ENCODE results near the gene ALCAM. TPM values are rescaled to one million over a fixed set of nuclear protein-coding genes. Genes with fewer than 3 reads are reported as not detected.

Gene ALCAM
- total RNA-seq, 2 donors from 2014 or later = 20.3 to 21.4 TPM

- intact Hi-C loops (cut with DNase I, micrococcal nuclease) = no loop called here
- DNase-seq = no peak
- no peak for ATAC-seq
Observed at GRCh38 chr3:105459566-105460290, 93.0 kb downstream of the ALCAM start.

DNA sequence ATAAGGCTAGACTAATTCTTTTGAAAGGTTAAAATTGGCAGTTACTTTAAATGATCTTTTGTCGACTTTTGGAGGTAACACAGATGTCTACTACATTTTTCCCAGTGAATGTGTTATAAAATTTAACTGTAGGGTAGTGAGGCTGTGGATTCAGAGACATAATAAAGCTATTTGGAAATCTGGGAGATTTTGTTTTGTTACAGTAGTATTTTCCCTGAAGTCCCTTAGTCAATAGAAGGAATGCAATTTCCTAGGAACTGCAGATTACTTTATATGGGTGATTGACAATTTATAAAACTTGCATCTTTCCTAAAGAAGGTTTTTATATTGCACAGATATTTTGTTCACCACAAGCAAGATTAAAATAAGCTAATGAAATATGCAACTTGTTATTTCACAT is 96.9 kb downstream of the ALCAM start:
- ATAC-seq = no peak
- intact Hi-C loops (cut with DNase I, micrococcal nuclease) = no loop called here

DNA sequence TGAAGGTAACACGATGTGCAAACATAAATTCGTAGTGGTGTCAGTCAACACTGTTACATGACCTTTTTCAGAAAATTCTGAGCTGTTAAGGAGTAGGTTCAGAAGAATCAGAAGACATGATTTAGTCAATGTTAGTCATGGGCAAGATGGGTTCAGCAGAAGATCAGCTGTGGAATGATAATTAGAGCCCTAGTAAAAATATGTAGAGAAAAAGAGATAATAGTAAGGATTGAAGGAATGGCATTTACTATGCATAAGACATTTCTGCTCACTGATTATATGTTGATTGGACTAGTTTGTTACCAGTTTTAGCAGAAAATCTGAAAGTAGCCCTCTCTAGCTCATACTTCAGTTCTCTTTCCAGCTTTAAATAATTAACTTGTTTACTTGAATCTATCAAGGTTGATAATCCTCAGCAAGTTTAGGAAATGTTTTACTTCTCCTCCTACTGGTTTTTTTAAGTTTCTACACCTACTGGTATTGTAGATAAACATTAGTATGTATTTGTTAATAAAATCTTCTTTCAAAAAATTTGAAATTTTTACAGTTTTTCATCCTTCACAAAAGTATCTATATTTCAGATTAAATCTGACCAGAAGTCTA is 98.6 kb downstream of the ALCAM start:
- intact Hi-C loops (cut with DNase I, micrococcal nuclease) = no loop called here
- no peak for DNase-seq
- no peak for ATAC-seq

More for the DNA sequence above, 96.9 kb downstream of the ALCAM start:
- DNase-seq = no peak

- ATAC-seq (no peak), DNase-seq (no peak)
- intact Hi-C loops (cut with DNase I, micrococcal nuclease) = no loop called here
Observed at GRCh38 chr3:105466072-105466471, 99.4 kb downstream of the ALCAM start.

DNA sequence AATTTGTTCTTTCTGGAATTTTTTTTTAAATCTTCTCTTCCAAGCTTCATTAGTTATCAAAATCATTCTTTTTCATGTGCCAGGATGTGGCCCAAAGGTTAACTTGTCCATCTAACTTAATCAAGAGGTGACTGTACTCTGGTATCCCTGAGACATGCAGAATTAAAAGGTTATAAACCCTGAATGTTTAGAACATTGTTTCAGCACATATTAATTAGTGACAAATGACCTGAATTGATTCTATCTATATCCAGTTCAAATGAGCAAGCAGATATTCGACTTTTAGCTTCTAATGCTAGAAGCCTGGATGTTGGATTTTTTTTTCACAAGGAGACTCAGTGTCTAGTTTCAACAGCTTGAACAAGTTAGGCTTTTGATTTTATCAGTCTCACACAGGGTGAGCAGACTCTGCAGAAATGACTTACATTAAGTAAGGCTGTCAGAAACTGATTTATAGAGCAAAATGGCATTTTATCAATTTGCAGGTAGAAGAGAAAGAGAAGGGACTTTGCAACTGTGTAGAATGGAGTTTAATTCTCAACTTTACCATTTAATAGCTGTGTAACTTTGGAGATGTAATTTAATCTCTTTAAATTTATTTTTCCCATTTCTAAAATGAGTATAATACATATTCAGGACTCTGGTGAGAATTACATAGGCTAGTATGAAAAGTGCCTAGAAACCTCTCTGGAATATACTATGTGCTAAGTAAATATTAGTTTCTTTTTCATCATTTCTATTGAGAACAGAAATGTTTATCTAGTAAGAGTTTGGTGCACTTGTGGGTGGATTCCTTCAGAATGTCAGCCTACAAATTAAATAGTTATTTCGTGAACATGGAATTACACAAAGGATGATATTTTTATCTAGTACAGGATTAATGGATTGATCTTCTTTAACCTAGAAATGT is 100.0 kb downstream of the ALCAM start:
- ATAC-seq (no peak), DNase-seq (no peak)
- intact Hi-C loops (cut with DNase I, micrococcal nuclease) = no loop called here

DNA sequence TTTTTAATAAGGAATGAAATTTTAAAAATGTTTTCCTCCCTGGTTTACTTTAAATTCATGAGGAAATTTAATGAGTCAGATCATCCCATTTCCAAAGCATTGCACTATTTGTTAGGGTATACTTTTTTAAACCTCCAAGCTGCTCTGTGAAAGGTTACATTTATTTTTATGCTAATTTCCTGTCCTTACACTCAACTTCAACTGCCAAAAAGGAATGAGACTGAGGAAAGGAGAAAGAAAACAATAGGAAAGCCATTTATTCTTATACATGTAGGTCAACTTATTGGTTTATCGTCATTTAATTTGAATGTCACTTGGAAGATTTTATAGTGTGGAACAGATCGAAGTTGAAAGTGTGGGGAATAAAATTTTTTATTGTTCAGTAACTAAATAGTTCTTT is 104.1 kb downstream of the ALCAM start:
- intact Hi-C loops (cut with DNase I, micrococcal nuclease) = no loop called here
- ATAC-seq = no peak

DNA sequence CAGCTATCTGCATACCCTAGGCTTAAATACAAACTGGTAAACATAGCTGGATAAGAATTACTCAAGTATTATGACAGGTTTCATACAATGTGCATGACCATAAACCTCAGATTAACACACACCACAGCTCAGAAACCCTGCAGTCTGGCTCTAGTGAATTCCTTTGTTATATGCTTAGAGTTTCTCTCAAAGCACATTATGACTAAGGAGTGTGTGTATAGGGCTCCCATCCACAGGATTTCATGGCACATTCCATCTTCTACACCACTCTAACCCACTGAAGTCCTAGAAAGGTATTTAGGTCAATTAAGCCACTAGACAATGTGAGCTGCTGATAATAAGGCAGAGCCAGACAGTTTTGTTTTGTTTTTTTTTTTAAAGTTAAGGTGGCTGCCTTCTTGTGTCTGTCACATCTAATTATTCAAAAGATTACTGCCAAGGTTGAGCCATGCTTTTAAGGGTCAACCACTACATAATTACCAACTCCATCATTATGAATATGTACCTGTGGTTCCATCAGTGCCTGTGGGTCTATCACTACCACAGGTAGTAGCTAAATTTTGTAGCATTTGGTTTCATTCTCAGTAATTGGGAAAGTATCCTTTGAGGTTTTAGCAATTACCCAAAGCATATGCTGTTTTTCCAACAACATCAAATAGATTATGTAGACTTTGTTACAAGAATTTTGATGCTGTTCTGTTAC is 107.0 kb downstream of the ALCAM start:
- intact Hi-C loops (cut with DNase I, micrococcal nuclease) = no loop called here
- ATAC-seq = no peak
- DNase-seq = no peak

More for the DNA sequence above, 104.1 kb downstream of the ALCAM start:
- DNase-seq = no peak

GRCh38 chr3:105480768-105481167 is 114.1 kb downstream of the ALCAM start:
- no peak for ATAC-seq
- intact Hi-C loops (cut with DNase I, micrococcal nuclease) = no loop called here
- no peak for DNase-seq

- no peak for DNase-seq
- ATAC-seq = no peak
- intact Hi-C loops (cut with DNase I, micrococcal nuclease) = no loop called here
Observed at GRCh38 chr3:105483476-105483875, 116.8 kb downstream of the ALCAM start.

DNA sequence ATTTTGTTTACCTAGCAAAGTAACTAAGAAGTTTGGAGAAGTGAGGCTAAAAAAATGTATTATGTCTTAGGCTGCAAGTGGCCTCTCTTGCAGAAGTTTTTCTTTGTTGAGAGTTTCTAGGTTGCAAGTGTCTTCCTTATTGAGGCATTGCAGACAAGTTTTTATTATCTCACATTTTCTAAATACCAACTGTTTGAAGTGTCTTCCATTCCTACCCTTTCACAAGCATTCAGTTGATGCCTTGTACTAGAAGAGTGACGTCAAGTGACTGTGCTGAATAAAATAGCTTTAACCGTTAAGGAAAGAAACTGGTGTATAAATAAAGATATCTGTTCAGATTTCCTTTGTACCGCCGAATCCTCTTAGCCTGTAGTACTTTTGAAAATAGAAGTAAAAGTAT is 123.3 kb downstream of the ALCAM start:
- DNase-seq (no peak), ATAC-seq (no peak)
- intact Hi-C loops (cut with DNase I, micrococcal nuclease) = no loop called here

DNA sequence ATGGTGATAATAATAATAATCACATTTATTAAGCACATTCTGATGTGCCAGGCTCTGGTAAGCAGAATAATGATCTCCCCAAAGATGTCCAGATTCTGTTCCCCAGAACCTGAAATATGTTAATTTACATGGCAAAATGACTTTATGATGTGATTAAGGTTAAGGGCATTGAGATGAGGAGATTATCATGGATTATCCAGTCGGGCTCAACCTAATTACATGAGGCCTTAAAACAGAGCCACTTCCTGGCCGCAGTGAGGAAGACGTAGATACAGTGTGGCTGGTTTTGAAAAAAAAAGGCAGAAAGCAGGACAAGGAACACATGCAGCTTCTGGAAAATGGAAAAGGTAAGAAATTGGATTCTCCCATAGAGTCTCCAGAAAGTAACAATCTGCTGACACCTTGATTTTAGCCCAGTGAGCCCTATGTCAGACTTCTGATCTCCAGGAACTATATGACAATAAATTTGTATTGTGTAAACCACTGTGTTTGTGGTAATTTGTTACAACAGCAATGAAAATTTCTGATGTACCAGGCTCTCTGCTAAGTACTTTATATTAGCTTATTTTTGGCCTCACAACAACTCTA is 126.7 kb downstream of the ALCAM start:
- DNase-seq (no peak), ATAC-seq (no peak)
- intact Hi-C loops (cut with DNase I, micrococcal nuclease) = no loop called here

DNA sequence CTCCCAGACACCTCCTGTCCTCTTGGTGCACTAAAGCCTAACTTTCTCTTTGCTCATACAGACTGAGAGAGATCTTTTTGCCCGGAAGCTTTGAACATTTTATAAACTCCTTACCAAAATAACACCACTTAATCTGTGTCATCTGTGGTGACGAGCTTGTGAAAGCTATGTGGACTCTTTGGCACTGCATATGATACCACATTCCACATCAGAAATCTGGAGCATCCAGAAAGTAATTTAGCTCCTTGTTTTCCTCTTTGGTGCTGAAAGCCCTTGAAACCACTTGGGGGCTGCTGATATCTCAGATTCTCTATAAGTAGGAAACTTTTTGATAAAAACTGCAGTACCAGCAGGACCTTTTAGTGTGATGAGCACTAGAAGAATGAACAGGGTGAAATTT is 128.3 kb downstream of the ALCAM start:
- intact Hi-C loops (cut with DNase I, micrococcal nuclease) = no loop called here
- no peak for DNase-seq
- no peak for ATAC-seq

GRCh38 chr3:105496343-105496742 is 129.6 kb downstream of the ALCAM start:
- ATAC-seq (no peak), DNase-seq (no peak)
- intact Hi-C loops (cut with DNase I, micrococcal nuclease) = no loop called here

- ATAC-seq = no peak
- intact Hi-C loops (cut with DNase I, micrococcal nuclease) = no loop called here
Observed at GRCh38 chr3:105497386-105497785, 130.7 kb downstream of the ALCAM start.

GRCh38 chr3:105499961-105500360 is 133.3 kb downstream of the ALCAM start:
- intact Hi-C loops (cut with DNase I, micrococcal nuclease) = no loop called here
- no peak for ATAC-seq
- no peak for DNase-seq

More at GRCh38 chr3:105497386-105497785, 130.7 kb downstream of the ALCAM start:
- DNase-seq = no peak

- intact Hi-C loops (cut with DNase I, micrococcal nuclease) = no loop called here
- ATAC-seq = no peak
- DNase-seq = no peak
Observed at GRCh38 chr3:105502333-105502732, 135.6 kb downstream of the ALCAM start.

DNA sequence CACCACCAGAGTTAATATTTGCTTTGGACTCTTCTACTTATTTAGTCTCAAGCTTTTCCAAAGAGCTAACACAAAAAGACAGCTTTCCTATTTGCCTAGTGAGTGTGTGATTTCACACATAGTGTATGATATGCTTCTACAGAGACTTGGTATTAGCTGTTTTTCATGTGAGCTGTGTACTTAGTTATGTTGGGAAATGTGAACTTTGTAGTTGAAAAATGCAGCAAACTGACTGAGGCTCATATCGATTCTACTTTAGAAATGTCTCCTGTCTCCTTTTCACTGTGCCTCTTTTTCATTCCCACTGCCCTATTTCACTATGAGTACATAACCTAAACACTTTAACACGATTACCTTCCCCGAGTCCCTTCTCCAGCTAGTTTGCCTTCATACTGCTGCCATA is 136.5 kb downstream of the ALCAM start:
- no peak for ATAC-seq
- DNase-seq = no peak
- intact Hi-C loops (cut with DNase I, micrococcal nuclease) = no loop called here

GRCh38 chr3:105504440-105504951 is 137.8 kb downstream of the ALCAM start:
- intact Hi-C loops (cut with DNase I, micrococcal nuclease) = no loop called here
- ATAC-seq = no peak

DNA sequence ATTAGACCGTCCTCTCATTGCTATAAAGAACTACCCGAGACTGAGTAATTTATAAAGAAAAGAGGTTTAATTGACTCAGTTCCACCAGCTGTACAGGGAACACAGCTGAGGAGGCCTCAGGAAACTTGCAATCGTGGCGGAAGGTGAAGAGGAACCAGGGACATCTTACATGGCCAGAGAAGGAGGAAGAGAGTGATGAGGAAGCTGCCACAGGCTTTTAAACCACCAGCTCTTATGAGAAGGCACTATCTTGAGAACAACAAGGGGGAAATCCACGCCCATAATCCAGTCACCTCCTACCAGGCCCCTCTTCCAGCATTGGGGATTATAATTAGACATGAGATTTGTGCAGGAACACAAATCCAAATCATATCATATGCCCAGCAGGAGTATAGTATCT is 138.5 kb downstream of the ALCAM start:
- ATAC-seq = no peak
- no peak for DNase-seq
- intact Hi-C loops (cut with DNase I, micrococcal nuclease) = no loop called here

More at GRCh38 chr3:105504440-105504951, 137.8 kb downstream of the ALCAM start:
- DNase-seq = no peak
